T-cell (primary cell): ENCODE measurements around the gene BICC1. TPM values are rescaled to one million over a fixed set of nuclear protein-coding genes. Genes with fewer than 3 reads are reported as not detected.

ENCODE experiments used
- ATAC-seq, 4 experiments: fragments of 200-7000 bp in 3 of 4; fragments of 150-1000 bp in 1 of 4; cut with Tn5 transposase; replicated peaks in 1 of 4; 1 replicate in 3 of 4; 2 replicates in 1 of 4; pipeline ENCODE4 v1.10.0; 2021; ENCODE audit warnings: moderate library complexity in 3 of 4, mild to moderate bottlenecking in 2 of 4, moderate number of reproducible peaks in 1 of 4
- CTCF ChIA-PET, 2 donors: fragments of 300-600 bp; sonication (Branson Sonifier 250); formaldehyde crosslinking; loops; one replicate each; lab custom pipeline; 2022; ENCODE audit warnings: antibody characterized with exemption in 2 of 2; lab: Charles Lee
- POLR2A ChIA-PET, 2 donors: fragments of 300-600 bp; sonication (Branson Sonifier 250); formaldehyde crosslinking; loops; one replicate each; lab custom pipeline; 2022; ENCODE audit warnings: antibody characterized with exemption in 2 of 2; lab: Charles Lee
- DNase-seq, 35 experiments: peaks; one replicate each; pipeline versions ENCODE4 v3.0.0 to v3.0.0-alpha.2; 2013 to 2023
- H3K27ac ChIP-seq: one replicate; pipeline ENCODE4 v1.5.1; 2013; ENCODE audit warnings: low read length
- H3K27me3 ChIP-seq, 2 experiments: replicated peaks in 1 of 2; 1 replicate in 1 of 2; 2 replicates in 1 of 2; pipeline versions ENCODE4 v1.6.1 to v1.7.0; 2013; ENCODE audit warnings: low read length in 1 of 2, mixed read lengths in 1 of 2; ENCODE audit not compliant: control insufficient read depth in 2 of 2, insufficient read depth in 2 of 2; ENCODE audit errors: extremely low read depth in 1 of 2
- H3K36me3 ChIP-seq, 2 donors: 1 replicate in 1 of 2; 2 replicates in 1 of 2; pipeline versions ENCODE4 v1.6.1 to v1.7.0; 2013; ENCODE audit warnings: low read length in 1 of 2; ENCODE audit not compliant: control insufficient read depth in 2 of 2, insufficient read depth in 1 of 2; ENCODE audit errors: extremely low read depth in 1 of 2
- H3K4me1 ChIP-seq, 2 experiments: 1 replicate in 1 of 2; 2 replicates in 1 of 2; pipeline versions ENCODE4 v1.6.1 to v1.7.0; 2013; ENCODE audit warnings: low read length in 2 of 2, mixed read lengths in 1 of 2; ENCODE audit not compliant: insufficient read depth in 2 of 2, control insufficient read depth in 1 of 2; ENCODE audit errors: extremely low read depth in 1 of 2
- H3K4me3 ChIP-seq, 2 donors: 1 replicate in 1 of 2; 2 replicates in 1 of 2; pipeline versions ENCODE4 v1.5.1 to v1.7.0; 2013; ENCODE audit warnings: mild to moderate bottlenecking in 2 of 2, low read length in 1 of 2, moderate library complexity in 1 of 2; ENCODE audit not compliant: control insufficient read depth in 1 of 2; ENCODE audit errors: extremely low read depth in 1 of 2
- H3K9me3 ChIP-seq: 2 replicates; pipeline ENCODE4 v1.7.0; 2013
- H3K27ac Mint-ChIP-seq, 2 donors: one replicate each; pipeline ENCODE4 v1.8.0; 2020 to 2021; ENCODE audit warnings: mild to moderate bottlenecking in 2 of 2, mixed read lengths in 2 of 2
- H3K27me3 Mint-ChIP-seq, 2 donors: one replicate each; pipeline ENCODE4 v1.8.0; 2021 to 2022; ENCODE audit warnings: mixed read lengths in 2 of 2
- H3K36me3 Mint-ChIP-seq: one replicate; pipeline ENCODE4 v1.8.0; 2021; ENCODE audit warnings: mixed read lengths
- H3K4me1 Mint-ChIP-seq, 3 donors: one replicate each; pipeline ENCODE4 v1.8.0; 2020 to 2022; ENCODE audit warnings: mixed read lengths in 3 of 3, mild to moderate bottlenecking in 1 of 3
- H3K4me3 Mint-ChIP-seq, 3 donors: one replicate each; pipeline ENCODE4 v1.8.0; 2020 to 2022; ENCODE audit warnings: mild to moderate bottlenecking in 3 of 3, mixed read lengths in 3 of 3, moderate library complexity in 3 of 3
- H3K9me3 Mint-ChIP-seq, 3 donors: one replicate each; pipeline ENCODE4 v1.8.0; 2020 to 2022; ENCODE audit warnings: mixed read lengths in 3 of 3
- WGBS: methylation state at CpG from one replicate; pipeline ENCODE4 v1.1.5; 2013; ENCODE audit warnings: missing lambda C conversion rate; ENCODE audit not compliant: insufficient coverage; 5-methylcytosine and 5-hydroxymethylcytosine counted together
- total RNA-seq, 35 experiments: library from RNA in 6 of 35; stranded (reverse) in 6 of 35; fragments of 120-200 nt in 1 of 35; gene quantifications; one replicate each; pipeline versions ENCODE4 v1.2.1 to v1.2.4 and lab custom pipeline; 2013 to 2026

BICC1 gene
- total RNA-seq, 5 donors from 2014 or later (not counting 1 experiment from before 2014, with no cell fraction given) = 0.06 to 0.09 (median 0.07) TPM; not detected in 2

DNA sequence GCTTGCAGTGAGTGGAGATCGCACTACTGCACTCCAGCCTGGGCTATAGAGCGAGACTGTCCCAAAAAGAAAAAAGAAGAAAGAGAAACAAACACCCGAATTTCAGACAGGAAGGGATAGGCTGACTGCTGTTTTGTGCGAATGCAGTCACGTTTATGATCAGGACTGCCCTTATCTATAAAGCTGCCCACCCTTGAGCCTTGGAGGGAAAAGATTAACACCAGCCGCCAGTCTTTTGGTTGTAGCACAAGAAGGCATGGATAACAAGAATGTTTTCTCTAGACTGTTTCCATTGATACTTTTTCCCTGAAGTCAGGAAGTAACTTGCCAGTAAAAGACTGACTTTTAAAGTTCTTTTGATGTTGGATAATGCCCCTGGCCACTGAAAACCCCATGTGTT is 314.0 kb downstream of the BICC1 start:
- no peaks in the 10 kb centered on the region for H3K4me1 Mint-ChIP-seq
- H3K27ac Mint-ChIP-seq = no peak overlapping the region
- H3K27ac ChIP-seq = no peak overlapping the region
- H3K9me3 Mint-ChIP-seq = no peaks in the 10 kb centered on the region
- H3K4me3 Mint-ChIP-seq = no peak overlapping the region
- H3K4me1 ChIP-seq = no peaks in the 10 kb centered on the region
- H3K36me3 ChIP-seq = no peaks in the 10 kb centered on the region
- H3K9me3 ChIP-seq = no peaks in the 10 kb centered on the region
- 66% methylated on average over 5 of the region's 6 CpGs for WGBS
- ATAC-seq = no peak
- ChIA-PET CTCF (no interaction called here), POLR2A (no interaction called here)
- H3K27me3 ChIP-seq = no peaks in the 10 kb centered on the region
- no peaks in the 10 kb centered on the region for H3K36me3 Mint-ChIP-seq
- H3K4me3 ChIP-seq = no peak overlapping the region
- H3K27me3 Mint-ChIP-seq = no peaks in the 10 kb centered on the region
- DNase-seq = no peak

DNA sequence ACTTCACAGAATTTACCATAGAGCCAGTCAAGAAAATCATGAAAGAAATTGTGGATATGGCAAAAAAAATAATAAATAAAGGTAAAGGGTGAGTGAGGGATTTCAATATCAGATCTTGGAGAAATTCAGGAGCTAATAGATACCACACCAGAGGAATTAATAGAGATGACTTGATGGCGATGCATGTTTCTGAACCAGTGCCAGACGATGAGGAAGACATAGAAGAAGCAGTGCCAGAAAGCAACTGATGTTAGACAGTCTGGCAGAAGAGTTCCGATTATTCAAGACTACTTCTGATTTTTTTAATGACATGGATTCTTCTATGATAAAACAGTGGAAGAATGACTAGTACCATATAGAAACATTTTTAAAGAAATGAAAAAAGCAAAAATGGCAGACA is 314.7 kb downstream of the BICC1 start:
- Histone ChIP-seq H3K4me3 (no peak overlapping the region), H3K27me3 (no peaks in the 10 kb centered on the region), H3K27ac (no peak overlapping the region), H3K9me3 (no peaks in the 10 kb centered on the region), H3K36me3 (no peaks in the 10 kb centered on the region), H3K4me1 (no peaks in the 10 kb centered on the region)
- H3K4me3 Mint-ChIP-seq = no peak overlapping the region
- WGBS = 83% methylated on average over 1 of the region's 3 CpGs
- H3K4me1 Mint-ChIP-seq = no peaks in the 10 kb centered on the region
- H3K36me3 Mint-ChIP-seq = no peaks in the 10 kb centered on the region
- H3K27ac Mint-ChIP-seq = no peak overlapping the region
- no peak for ATAC-seq
- ChIA-PET CTCF (no interaction called here), POLR2A (no interaction called here)
- H3K9me3 Mint-ChIP-seq = no peaks in the 10 kb centered on the region
- no peak for DNase-seq
- H3K27me3 Mint-ChIP-seq = no peaks in the 10 kb centered on the region

DNA sequence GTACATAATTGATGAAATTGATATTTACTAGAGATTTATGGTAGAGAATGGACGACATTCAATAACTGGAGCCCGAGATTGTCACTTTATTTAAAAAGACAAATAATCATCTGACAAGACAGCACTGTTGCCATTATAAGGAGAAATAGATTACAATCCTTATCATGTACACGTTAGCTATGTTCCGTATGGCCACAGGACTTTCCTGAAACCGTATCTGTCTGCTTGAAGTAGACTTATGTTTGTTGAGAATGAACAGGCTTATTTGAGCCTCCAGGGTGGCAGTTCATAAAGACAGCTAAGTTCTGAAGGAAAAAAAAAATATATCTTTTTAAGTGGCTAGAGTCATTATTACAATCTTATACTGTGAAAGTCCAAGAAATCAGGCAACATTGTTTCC is 317.2 kb downstream of the BICC1 start:
- no peak for DNase-seq
- H3K9me3 ChIP-seq = no peaks in the 10 kb centered on the region
- no peaks in the 10 kb centered on the region for H3K4me1 ChIP-seq
- Mint-ChIP-seq H3K4me3 (no peak overlapping the region), H3K9me3 (no peaks in the 10 kb centered on the region), H3K27ac (no peak overlapping the region), H3K4me1 (no peaks in the 10 kb centered on the region), H3K36me3 (no peaks in the 10 kb centered on the region), H3K27me3 (no peaks in the 10 kb centered on the region)
- H3K27ac ChIP-seq = no peak overlapping the region
- no peak overlapping the region for H3K4me3 ChIP-seq
- no CpG with 5 or more reads among the region's 5 CpGs for WGBS
- ChIA-PET POLR2A (no interaction called here), CTCF (no interaction called here)
- no peak for ATAC-seq
- no peaks in the 10 kb centered on the region for H3K36me3 ChIP-seq
- no peaks in the 10 kb centered on the region for H3K27me3 ChIP-seq

DNA sequence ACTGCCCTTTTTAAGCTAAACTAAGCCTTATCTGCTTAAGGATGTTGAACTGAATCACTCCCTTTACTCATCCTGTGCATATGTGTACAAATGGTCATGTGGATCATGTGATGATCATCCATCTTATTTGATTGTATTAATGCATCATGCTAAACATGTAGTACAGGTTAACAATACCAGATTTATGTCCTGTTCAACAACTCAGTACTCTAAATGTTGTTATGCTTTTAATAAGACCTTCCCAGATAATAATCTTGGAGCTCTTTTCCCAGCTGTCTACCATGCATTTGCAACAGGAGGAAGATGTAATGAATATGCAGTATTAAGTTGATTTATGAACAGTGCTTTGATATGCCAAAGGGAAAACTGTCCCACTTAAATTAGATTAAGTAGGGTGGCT is 318.0 kb downstream of the BICC1 start:
- Histone ChIP-seq H3K27me3 (no peaks in the 10 kb centered on the region), H3K36me3 (no peaks in the 10 kb centered on the region), H3K9me3 (no peaks in the 10 kb centered on the region), H3K4me1 (no peaks in the 10 kb centered on the region), H3K4me3 (no peak overlapping the region), H3K27ac (no peak overlapping the region)
- Mint-ChIP-seq H3K27ac (no peak overlapping the region), H3K4me3 (no peak overlapping the region), H3K27me3 (no peaks in the 10 kb centered on the region), H3K36me3 (no peaks in the 10 kb centered on the region), H3K4me1 (no peaks in the 10 kb centered on the region), H3K9me3 (no peaks in the 10 kb centered on the region)
- POLR2A ChIA-PET = no interaction called here
- no peak for ATAC-seq
- CTCF ChIA-PET = no interaction called here
- DNase-seq = no peak

DNA sequence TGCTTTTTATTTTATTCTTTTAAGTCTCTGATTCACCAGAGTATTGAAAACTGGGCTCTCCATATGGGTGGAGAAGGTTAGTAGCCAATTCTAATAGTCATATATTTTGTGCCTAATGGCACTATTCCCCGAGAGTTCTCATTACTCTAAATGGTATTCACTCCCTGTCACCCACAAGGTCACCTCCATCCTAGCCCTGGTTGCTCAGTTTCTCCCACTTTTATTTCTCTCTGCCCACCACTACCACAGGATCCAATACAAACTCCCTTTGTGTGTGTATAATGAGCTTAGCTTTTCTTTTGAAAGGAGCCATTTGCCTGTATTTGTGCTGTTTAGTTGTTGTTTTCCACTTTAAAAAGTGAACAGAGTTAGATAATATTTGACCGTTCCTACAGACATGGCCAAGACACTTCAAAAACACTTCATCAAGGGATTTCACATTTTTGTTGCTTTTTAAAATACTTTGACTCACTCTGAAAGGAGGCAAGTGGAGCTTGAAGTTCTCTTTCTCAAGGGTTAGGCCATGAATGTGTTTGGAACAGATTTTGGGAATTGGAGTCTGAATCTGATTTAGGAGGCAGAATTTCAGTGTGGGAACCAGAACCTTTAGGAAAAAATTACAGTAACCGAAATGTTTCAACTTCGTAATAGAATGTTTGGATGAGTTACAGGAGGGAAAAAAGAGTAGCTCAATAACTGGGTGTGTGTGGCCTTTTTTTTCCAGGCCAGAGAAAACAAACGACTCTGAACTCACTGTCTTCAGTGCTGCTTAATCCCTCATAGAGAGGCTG is 321.3 kb downstream of the BICC1 start:
- POLR2A ChIA-PET = no interaction called here
- no peak overlapping the region for H3K27ac ChIP-seq
- WGBS = 93% methylated on average over 2 of the region's 5 CpGs
- no peaks in the 10 kb centered on the region for H3K4me1 Mint-ChIP-seq
- no peak overlapping the region for H3K4me3 Mint-ChIP-seq
- no peaks in the 10 kb centered on the region for H3K36me3 Mint-ChIP-seq
- H3K27me3 Mint-ChIP-seq = no peaks in the 10 kb centered on the region
- CTCF ChIA-PET = interaction anchor here in 1 of 2 donors (0.6 kb wide), 1 partner anchor 50 kb away, joined by 3 read pairs; no protein-coding TSS in a partner anchor
- H3K27ac Mint-ChIP-seq = no peak overlapping the region
- H3K9me3 Mint-ChIP-seq = no peaks in the 10 kb centered on the region
- H3K4me3 ChIP-seq = no peak overlapping the region
- H3K36me3 ChIP-seq = no peaks in the 10 kb centered on the region
- ATAC-seq (no peak), DNase-seq (no peak)
- H3K4me1 ChIP-seq = no peaks in the 10 kb centered on the region
- H3K9me3 ChIP-seq = no peaks in the 10 kb centered on the region
- no peaks in the 10 kb centered on the region for H3K27me3 ChIP-seq

DNA sequence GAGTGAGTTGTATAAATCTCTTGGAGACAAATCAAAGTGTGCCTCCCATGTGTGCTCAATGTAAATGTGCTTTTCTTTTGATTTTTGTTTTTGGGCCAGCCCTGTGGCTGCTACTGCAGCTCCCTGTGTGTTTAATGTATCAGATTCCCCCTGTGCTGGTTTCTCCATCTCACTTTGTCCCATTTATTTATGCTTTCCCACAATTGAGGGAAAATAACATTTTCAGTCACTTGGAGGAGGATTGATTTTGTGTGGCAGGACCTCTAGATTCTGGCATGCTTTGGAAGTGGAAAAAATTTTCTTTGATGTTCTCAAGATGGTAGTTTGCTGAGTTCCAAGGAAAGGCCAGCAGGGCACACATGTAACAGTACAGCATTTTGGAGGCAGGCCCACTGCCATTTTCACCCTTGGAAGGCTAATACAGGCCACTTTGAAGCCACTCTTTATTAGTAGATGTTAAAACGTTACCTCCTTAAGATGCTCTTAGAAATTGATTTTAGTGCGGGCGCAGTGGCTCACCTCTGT is 323.6 kb downstream of the BICC1 start:
- Histone ChIP-seq H3K9me3 (no peaks in the 10 kb centered on the region), H3K36me3 (no peaks in the 10 kb centered on the region), H3K4me3 (no peak overlapping the region), H3K27ac (no peak overlapping the region), H3K27me3 (no peaks in the 10 kb centered on the region), H3K4me1 (no peaks in the 10 kb centered on the region)
- no CpG with 5 or more reads among the region's 3 CpGs for WGBS
- no peak for ATAC-seq
- POLR2A ChIA-PET = no interaction called here
- H3K36me3 Mint-ChIP-seq = no peaks in the 10 kb centered on the region
- H3K27ac Mint-ChIP-seq = no peak overlapping the region
- H3K4me3 Mint-ChIP-seq = no peak overlapping the region
- CTCF ChIA-PET = no interaction called here
- no peaks in the 10 kb centered on the region for H3K27me3 Mint-ChIP-seq
- no peak for DNase-seq
- H3K9me3 Mint-ChIP-seq = no peaks in the 10 kb centered on the region
- H3K4me1 Mint-ChIP-seq = no peaks in the 10 kb centered on the region
